GM20000 (cell line): ENCODE data around the gene EDARADD.

Experiments used
- DNase-seq: peaks from one replicate; pipeline ENCODE4 v3.0.0; 2012; ENCODE audit warnings: low spot score
- CTCF ChIP-seq: IDR thresholded peaks from 2 replicates; pipeline ENCODE4 v1.5.1; 2012; ENCODE audit warnings: mild to moderate bottlenecking, control low read depth; ENCODE audit errors: extremely low read depth, missing control alignments

Gene EDARADD

GRCh38 chr1:236509647-236510401 lies 115.7 kb downstream of the EDARADD start:
- no peak for DNase-seq

GRCh38 chr1:236511735-236512418 lies 117.8 kb downstream of the EDARADD start:
- TF ChIP-seq CTCF, result no peak
- no peak for DNase-seq

More at GRCh38 chr1:236509647-236510401, 115.7 kb downstream of the EDARADD start:
- no peak for TF ChIP-seq CTCF

- TF ChIP-seq CTCF, result no peak
- DNase-seq, result no peak
These were observed 120.8 kb downstream of the EDARADD start for GRCh38 chr1:236514703-236515442.

- DNase-seq, result no peak
- TF ChIP-seq CTCF, result no peak
These were observed 121.4 kb downstream of the EDARADD start for GRCh38 chr1:236515443-236515958.

- TF ChIP-seq CTCF, result no peak
- DNase-seq, result no peak
These were observed 123.0 kb downstream of the EDARADD start for GRCh38 chr1:236516929-236517704.

DNA sequence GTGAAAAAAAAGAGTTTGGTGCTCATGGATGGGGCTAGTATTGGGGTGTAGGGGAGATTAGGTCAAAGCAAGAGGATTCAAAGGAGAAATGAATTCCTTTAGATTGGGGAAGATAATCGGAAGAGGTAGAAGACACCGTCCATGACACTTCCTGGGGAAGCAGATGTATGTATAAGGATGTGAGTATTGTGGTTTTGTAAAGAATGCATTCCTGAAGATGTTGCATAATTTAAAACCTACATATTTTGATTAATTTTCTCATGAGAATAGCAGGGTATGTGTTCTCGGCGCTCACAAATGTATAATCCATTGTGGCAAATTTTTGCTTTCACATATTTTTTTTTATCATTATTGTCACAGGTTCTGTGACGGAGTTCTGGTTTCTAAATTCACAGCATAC lies 124.2 kb downstream of the EDARADD start:
- no peak for TF ChIP-seq CTCF
- no peak for DNase-seq
